ENCODE results near the gene GAR1. TPM values are rescaled to one million over a fixed set of nuclear protein-coding genes. Genes with fewer than 3 reads are reported as not detected.

The GAR1 gene
- total and polyA plus RNA-seq, 9 of the 15 experiments (the other 6 are each of a cell fraction or from before 2014, with no cell fraction given), result 35.7 to 194 (median 68.2) TPM

- no peak overlapping the region for H3K4me3 ChIP-seq
- intact Hi-C loops (cut with micrococcal nuclease), result loop anchor here (10.0 kb wide), 2 partner anchors 247 to 383 kb away; partner anchors contain the start of genes ELOVL6 and MCUB
- FAIRE-seq, result no peak
- H3K27me3 ChIP-seq (ENCODE audit: control insufficient read depth in 2 of 2, insufficient read depth in 2 of 2, low read length in 2 of 2), result no peaks in the 10 kb centered on the region
- H3K9me3 ChIP-seq (replicated peaks; ENCODE audit: control insufficient read depth, insufficient read depth, low read depth, low read length), result no peaks in the 10 kb centered on the region
- ATAC-seq, result no peak
- no peaks in the 10 kb centered on the region for H4K20me1 ChIP-seq (replicated peaks; ENCODE audit: control insufficient read depth, insufficient read depth, low read length)
- H3K9ac ChIP-seq (ENCODE audit: insufficient read depth in 1 of 2, low read depth in 2 of 2, low read length in 2 of 2), result no peak overlapping the region
- peak overlapping the region; percentile 76; the same call in 1 of the 3 replicates for H3K27ac ChIP-seq (ENCODE audit: extremely low read depth, low read depth, low read length)
- peak overlapping the region; percentile 97; the same call in 1 of the 2 replicates for H2AFZ ChIP-seq (ENCODE audit: low read depth, low read length)
- CTCF ChIA-PET (ENCODE audit: low intra/inter-chr PET ratio), result no interaction called here
- no TSS peak for BruUV-seq (replicated peaks)
- peaks cover 8 to 16% of the 10 kb centered on the region in 2 experiments for H3K4me1 ChIP-seq (replicated peaks in 1 of 2; ENCODE audit: control insufficient read depth in 2 of 2, insufficient read depth in 2 of 2, low read length in 2 of 2)
- H3K79me2 ChIP-seq (ENCODE audit: control insufficient read depth, insufficient read depth, low read length), result peaks cover 14% of the 10 kb centered on the region
- POLR2A ChIA-PET, result no interaction called here
- peaks cover 5% of the 10 kb centered on the region; the same call in 2 of the 3 replicates for H3K36me3 ChIP-seq (ENCODE audit: control insufficient read depth, insufficient read depth, low read length)
- DNase-seq (ENCODE audit: extremely low read depth in 1 of 4, low spot score in 3 of 4), result peak in 1 of 4 experiments; percentile 21
- H3K4me2 ChIP-seq (ENCODE audit: insufficient read depth, low read length), result no peak overlapping the region
- WGBS (ENCODE audit: insufficient coverage, low coverage, missing lambda C conversion rate), result 31% methylated on average over 3 of the region's 3 CpGs
- in situ Hi-C loops (cut with MboI), result loop anchor here (5.0 kb wide), 1 partner anchor 384 kb away; no protein-coding TSS in a partner anchor
- H3K9me1 ChIP-seq (ENCODE audit: control insufficient read depth, insufficient read depth, low read length), result no peaks in the 10 kb centered on the region
- TF ChIP-seq, protein P1, sequence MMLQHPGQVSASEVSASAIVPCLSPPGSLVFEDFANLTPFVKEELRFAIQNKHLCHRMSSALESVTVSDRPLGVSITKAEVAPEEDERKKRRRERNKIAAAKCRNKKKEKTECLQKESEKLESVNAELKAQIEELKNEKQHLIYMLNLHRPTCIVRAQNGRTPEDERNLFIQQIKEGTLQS (IDR thresholded peaks at IDR 0.05), result peak; percentile 60
- TF ChIP-seq, protein P1 (CRISPR knock-in tag; conservative IDR thresholded peaks at IDR 0.05), result no peak
- no peak for TF ChIP-seq CEBPG (CRISPR knock-in tag; IDR thresholded peaks at IDR 0.05)
- TF ChIP-seq CEBPG (tag; conservative IDR thresholded peaks at IDR 0.05 in 1 of 2, IDR thresholded peaks at IDR 0.05 in 1 of 2), result peak; percentile 5 to 52; a peak in 1 of 4 replicates
- TF ChIP-seq ZNF134 (CRISPR knock-in tag; conservative IDR thresholded peaks at IDR 0.05), result no peak
- TF ChIP-seq LEF1 (IDR thresholded peaks at IDR 0.05), result peak; percentile 47; the same call in 1 of the 2 replicates
- no peak for TF ChIP-seq RBM17 (IDR thresholded peaks at IDR 0.05; ENCODE audit: borderline replicate concordance, low read depth, low read length)
- TF ChIP-seq MAFK (IDR thresholded peaks at IDR 0.05; ENCODE audit: low read length), result 0 out of 2 replicates have a peak, but pooled peaks have one; percentile 2
- no peak for TF ChIP-seq ID3 (CRISPR knock-in tag; IDR thresholded peaks at IDR 0.05)
- no peak for TF ChIP-seq ID3 (tag; IDR thresholded peaks at IDR 0.05)
- TF ChIP-seq ZNF212 (CRISPR knock-in tag; IDR thresholded peaks at IDR 0.05), result no peak
- TF ChIP-seq NR2C2 (CRISPR knock-in tag; IDR thresholded peaks at IDR 0.05), result no peak
- no peak for TF ChIP-seq NR2C2 (tag; IDR thresholded peaks at IDR 0.05)
- no peak for TF ChIP-seq DNMT1 (IDR thresholded peaks at IDR 0.05)
- TF ChIP-seq MAFG (tag; conservative IDR thresholded peaks at IDR 0.05), result peak; percentile 75
- no peak for TF ChIP-seq ATF1 (CRISPR knock-in tag; IDR thresholded peaks at IDR 0.05)
- peak; percentile 30; the same call in 1 of the 2 replicates for TF ChIP-seq ATF1 (tag; IDR thresholded peaks at IDR 0.05)
- peak; percentile 72; the same call in 1 of the 2 replicates for TF ChIP-seq ATF7 (IDR thresholded peaks at IDR 0.05)
- no peak for TF ChIP-seq MCM7 (IDR thresholded peaks at IDR 0.05)
- TF ChIP-seq SAP30 (IDR thresholded peaks at IDR 0.05; ENCODE audit: borderline replicate concordance, insufficient read depth, low read depth, low read length, poor library complexity, severe bottlenecking), result no peak
- no peak for TF ChIP-seq ZFP1 (CRISPR knock-in tag; IDR thresholded peaks at IDR 0.05)
Observed at GRCh38 chr4:109811707-109812106, 3.9 kb upstream of the GAR1 start.

Data from K562 (cell line).